Activated CD4-positive, alpha-beta T cell treated with anti-CD3 and anti-CD28 coated beads, Interleukin-2, amount 50 U/mL, for 48 hours (primary cell): ENCODE measurements around the gene PLCZ1.
"Not testable (repeated sequence)": the region's sequence is repeated elsewhere in the genome, so short reads cannot be mapped to it uniquely, and the experiment has no call there.

Source experiments
- DNase-seq, 2 experiments: peaks; one replicate each; pipeline ENCODE4 v3.0.0-alpha.2; 2020

Gene PLCZ1

GRCh38 chr12:18703321-18703720 lies 34.5 kb downstream of the PLCZ1 start:
- no peak for DNase-seq

GRCh38 chr12:18700271-18700670 lies 37.5 kb downstream of the PLCZ1 start:
- DNase-seq: no peak

DNA sequence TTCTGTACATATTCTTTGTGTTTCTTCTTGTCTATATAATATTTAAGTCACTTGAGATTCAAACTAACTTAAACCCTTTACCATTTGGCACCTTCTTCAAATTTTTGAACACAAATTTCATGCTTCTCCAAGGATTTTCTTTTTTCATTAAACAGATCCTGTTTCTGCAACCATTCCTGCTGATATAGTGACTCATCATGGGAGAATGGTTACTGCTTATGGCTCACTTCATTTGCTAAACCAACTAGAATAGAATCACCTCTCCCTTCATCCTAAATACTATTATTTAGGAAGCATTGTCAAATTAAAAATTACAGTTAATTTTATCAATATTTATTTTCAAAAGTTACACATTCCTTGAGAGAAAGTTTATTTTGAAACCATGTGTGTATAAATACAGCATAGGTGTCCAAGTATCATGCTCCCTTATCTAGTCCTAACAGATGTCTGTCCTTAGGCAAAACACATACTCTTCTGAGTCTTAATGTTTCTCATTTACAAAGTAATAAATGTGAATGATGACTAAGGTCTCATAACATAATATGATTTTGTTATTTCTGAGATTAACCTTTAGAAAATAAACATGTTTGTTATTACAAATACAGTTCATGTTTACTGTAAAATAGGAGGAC lies 40.7 kb downstream of the PLCZ1 start:
- DNase-seq: no peak

DNA sequence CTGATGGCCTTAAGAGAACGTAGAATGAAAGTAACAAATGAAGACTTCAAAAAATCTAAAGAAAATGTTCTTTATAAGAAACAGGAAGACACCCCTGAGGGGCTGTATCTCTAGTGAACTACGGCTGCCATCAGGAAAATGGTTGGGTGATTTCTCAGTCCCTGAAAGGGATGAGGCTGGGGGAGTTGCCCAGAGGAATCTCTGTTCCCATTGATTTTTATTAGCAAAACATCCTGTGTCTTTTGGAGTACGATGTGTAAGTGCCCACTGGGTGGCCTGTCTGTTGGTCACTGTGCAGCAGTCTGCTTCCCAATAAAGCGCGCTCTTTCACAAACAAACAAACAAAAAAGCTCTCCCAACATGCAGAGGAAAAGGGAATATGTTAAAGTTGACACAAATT lies 43.8 kb downstream of the PLCZ1 start:
- not testable (repeated sequence) for DNase-seq

GRCh38 chr12:18690653-18691052 lies 47.2 kb downstream of the PLCZ1 start:
- DNase-seq: no peak

GRCh38 chr12:18689771-18690170 lies 48.0 kb downstream of the PLCZ1 start:
- no peak for DNase-seq

DNA sequence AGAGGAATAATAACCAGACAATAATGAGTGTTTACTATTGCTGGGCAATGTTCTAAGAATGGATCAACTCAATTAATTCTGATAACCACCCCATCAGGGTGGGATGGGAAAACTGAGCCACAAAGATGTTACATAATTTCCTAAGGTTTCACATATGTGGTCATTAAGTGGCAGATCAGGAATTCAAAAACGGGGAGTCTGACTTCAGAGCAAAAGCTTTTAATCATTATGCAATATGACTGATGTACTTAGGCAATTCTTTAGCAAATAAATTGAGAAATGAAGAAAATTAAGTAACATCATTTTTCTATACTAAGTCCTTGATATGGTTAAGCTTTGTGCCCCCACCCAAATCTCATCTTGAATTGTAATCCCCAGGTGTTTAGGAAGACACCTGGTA lies 53.4 kb downstream of the PLCZ1 start:
- no peak for DNase-seq

- no peak for DNase-seq
Measured at GRCh38 chr12:18683327-18684013, 54.3 kb downstream of the PLCZ1 start.

DNA sequence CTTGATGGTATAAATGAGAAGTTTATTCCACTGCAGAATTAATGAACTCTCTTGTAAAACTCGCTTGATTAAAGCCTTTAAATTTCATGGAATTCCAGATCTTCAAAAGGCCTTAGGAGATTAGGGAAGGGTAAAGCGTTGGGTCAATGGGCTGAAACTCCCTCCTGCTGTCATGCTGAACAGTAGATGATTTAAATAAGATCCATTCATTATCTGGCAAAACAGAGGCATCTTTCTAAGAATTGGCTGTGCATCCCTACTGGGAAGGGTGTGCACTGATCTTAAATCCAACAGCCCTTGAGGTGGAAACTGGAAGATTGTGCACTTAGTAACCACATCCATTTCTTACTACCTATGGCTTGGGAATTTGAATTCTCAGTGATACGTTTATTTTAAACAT lies 56.0 kb downstream of the PLCZ1 start:
- DNase-seq: no peak

GRCh38 chr12:18676996-18677588 lies 60.7 kb downstream of the PLCZ1 start:
- DNase-seq: no peak

GRCh38 chr12:18676141-18676540 lies 61.7 kb downstream of the PLCZ1 start:
- no peak for DNase-seq

- no peak for DNase-seq
Measured at GRCh38 chr12:18658829-18659228, 79.0 kb downstream of the PLCZ1 start.

DNA sequence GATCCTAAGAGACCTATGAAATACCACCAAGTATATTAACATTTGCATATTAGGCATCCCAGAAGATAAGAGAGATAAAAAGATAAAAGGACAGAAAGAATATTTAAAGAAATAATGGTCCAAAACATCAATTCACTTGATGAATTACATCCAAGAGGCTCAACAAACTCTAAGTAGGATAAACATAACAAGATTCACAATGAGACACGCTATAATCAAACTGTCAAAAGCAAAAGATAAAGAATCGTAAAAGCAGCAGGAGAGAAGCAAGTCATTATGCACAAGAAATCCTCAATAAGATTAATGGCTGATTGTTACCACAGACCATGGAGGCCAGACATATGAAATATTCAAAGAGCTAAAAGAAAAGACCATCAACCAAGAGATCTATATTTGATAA lies 79.6 kb downstream of the PLCZ1 start:
- no peak for DNase-seq

DNA sequence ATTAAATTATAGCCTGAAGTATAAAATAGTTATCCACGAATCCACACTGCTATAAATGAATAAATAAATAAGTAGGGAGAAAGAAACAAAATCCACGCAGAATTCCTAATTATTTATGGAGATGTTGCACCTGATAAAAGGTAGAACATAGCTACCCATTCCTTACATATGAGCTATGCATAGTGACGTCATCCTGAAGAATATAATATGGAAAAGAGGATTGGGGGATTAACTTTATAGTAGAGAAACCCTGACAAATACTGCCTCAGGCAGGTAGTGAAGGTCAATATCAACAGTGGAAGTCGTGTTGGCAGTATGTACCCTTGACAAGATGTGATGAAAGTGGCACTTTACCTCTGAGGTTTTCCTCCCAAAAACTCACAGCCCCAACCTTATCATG lies 82.5 kb downstream of the PLCZ1 start:
- no peak for DNase-seq

DNA sequence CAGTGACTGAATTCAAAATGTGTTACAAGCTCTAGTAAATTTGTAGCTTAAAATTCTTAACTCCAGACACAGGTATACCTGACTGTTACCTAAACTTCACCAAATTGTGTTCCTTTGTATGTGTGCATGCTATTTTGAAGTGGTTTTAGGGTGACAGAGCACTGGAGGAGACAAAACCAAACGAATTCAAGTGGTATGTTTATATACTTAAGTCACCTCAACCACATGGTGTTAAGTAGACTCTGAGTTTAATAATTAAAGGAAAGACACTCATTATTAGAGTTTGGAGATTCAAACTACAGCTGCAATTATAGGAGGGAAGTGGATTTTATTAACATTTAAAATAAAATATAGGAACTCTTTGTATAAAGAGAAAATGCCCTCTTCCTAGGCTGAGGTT lies 84.3 kb downstream of the PLCZ1 start:
- DNase-seq: no peak

GRCh38 chr12:18652596-18652995 lies 85.2 kb downstream of the PLCZ1 start:
- DNase-seq: no peak

DNA sequence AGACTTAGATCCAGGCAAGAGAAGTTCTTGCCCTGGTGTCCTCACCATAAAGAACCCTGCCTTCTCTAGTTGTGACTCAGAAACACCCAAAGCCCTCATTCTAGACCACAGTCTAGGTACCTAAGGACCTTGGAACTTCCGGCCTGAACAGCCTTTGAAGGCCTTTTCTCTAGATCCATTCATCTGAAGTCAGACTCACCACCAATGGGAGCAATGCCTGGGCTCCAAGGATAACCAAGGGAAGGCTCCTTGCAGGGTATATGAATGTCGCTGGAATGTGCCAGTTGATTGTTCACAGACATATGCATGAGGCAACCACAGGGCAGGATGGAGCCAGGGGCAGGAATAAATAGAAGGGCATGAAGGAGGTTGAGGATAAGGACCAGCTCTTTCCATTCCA lies 86.3 kb downstream of the PLCZ1 start:
- DNase-seq: no peak

DNA sequence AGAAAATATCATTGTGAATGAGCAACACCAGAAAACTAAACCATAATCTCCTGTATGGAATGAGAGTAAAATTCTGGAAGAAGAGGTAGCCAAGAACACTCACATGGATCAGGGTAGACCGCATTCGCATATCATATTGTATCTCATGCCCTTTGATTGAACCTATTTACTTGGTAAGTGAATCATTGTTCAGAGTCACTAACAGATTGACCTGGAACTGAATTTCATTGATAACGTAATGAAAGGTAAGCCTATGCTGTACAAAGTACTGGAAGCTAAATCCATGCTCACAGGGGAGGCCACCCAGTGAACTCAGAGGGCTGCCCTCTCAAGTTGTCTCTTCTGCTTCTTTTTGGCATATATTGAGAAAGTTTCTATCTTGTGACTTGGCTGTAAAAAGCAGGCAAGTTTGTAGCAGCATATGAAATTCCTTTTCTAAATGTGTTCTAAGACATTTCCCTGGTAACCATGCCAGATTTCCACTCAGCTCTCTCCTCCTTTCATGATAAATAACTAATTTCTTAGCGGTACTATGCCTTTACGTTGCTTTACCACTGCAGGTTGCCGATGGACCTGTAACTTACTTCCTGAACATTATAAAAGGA lies 91.4 kb downstream of the PLCZ1 start:
- DNase-seq: no peak

DNA sequence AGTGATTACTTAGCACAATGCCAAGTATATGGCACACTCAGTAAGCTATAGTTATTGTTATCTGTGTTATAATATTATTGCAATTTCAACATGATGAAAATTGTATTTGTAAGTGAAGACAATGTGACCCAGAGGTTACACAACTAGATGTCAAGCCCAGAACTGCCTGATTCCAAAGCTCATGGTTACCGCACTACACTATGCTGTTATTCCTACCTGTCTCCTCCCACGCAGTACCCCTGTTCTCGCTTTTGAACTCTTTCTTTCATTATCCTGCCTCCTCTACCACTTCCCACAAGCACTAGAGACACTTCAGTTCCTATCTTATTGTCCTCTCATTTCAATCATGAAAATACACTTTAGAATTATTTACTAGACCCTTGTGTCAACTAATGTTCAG lies 93.2 kb downstream of the PLCZ1 start:
- DNase-seq: no peak

DNA sequence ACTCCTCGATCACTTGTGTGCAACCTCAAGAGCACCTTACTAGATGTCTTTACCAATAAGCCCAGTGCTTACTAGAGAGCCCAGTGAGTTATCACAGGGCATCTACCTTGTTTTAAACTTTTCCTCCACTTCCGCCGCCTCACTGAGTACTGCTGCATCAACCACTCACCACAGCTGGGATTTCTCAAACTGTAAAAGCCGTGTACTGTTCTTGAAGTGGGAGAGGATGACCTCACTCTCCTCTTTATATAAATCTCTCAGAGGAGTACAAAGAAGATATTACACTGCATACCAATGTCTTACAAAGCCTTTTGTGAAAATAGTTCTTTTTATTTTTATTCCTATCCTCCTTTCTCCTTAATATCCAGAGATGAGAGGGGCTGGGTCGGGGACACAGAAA lies 94.1 kb downstream of the PLCZ1 start:
- no peak for DNase-seq

- DNase-seq: no peak
Measured at GRCh38 chr12:18640321-18640955, 97.4 kb downstream of the PLCZ1 start.

GRCh38 chr12:18634382-18634781 lies 103.4 kb downstream of the PLCZ1 start:
- DNase-seq: no peak
